ENCODE measurements around the gene ZNF804B.

Gene ZNF804B

DNA sequence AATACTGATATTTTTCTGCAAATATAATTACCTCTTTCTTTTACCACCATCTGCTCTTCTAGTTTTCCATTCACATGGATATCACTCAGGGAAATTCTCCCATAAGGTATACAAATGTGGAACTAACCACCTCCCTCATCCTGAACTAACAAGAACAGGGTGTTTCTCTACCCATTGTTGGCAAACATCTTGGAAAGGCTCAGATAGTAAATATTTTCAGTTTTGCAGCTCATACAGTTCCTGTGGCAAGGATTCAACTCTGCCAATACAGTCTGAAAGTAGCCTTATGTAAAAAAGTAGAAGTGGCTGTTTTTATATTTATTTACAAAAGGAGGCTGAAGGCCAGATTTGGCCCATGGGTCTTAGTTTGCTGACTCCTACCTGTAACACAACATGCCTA lies 549.0 kb downstream of the ZNF804B start:
- H3K23ac ChIP-seq (ENCODE audit: low read length): no peak overlapping the region
- no peaks in the 10 kb centered on the region for H3K4me1 ChIP-seq (ENCODE audit: control insufficient read depth in 1 of 2, insufficient read depth in 2 of 2, low read length in 2 of 2)
- no peak overlapping the region for H3K9ac ChIP-seq (ENCODE audit: low read length)
- no peak overlapping the region for H3K14ac ChIP-seq (ENCODE audit: low read length)
- H3K4ac ChIP-seq (ENCODE audit: low read depth, low read length): no peak overlapping the region
- no peak overlapping the region for H4K91ac ChIP-seq (ENCODE audit: low read depth, low read length)
- no peak overlapping the region for H3K4me3 ChIP-seq (ENCODE audit: low read depth, low read length)
- H3K79me2 ChIP-seq (ENCODE audit: control insufficient read depth, insufficient read depth, low read length, poor library complexity): no peaks in the 10 kb centered on the region
- H2BK5ac ChIP-seq (ENCODE audit: low read depth, low read length, poor library complexity): no peak overlapping the region
- no peak overlapping the region for H2AK5ac ChIP-seq (ENCODE audit: low read length)
- H2BK120ac ChIP-seq (ENCODE audit: insufficient read depth, low read length, poor library complexity): no peak overlapping the region
- H3K27ac ChIP-seq (ENCODE audit: low read depth, low read length): no peak overlapping the region
- no peaks in the 10 kb centered on the region for H3K79me1 ChIP-seq (ENCODE audit: low read length)
- no peak overlapping the region for H4K12ac ChIP-seq (ENCODE audit: low read depth, low read length)
- no peaks in the 10 kb centered on the region for H3K27me3 ChIP-seq (ENCODE audit: insufficient read depth, low read length)
- no peaks in the 10 kb centered on the region for H3K36me3 ChIP-seq (ENCODE audit: control insufficient read depth in 1 of 2, insufficient read depth in 2 of 2, low read length in 2 of 2)
- H3K18ac ChIP-seq (ENCODE audit: low read length): no peak overlapping the region
- H4K8ac ChIP-seq (ENCODE audit: low read depth, low read length): no peak overlapping the region
- no peaks in the 10 kb centered on the region for H3K9me3 ChIP-seq (ENCODE audit: insufficient read depth, low read depth, low read length)
- no peak for DNase-seq
- H2BK12ac ChIP-seq (ENCODE audit: low read length): no peak overlapping the region
- H3K4me2 ChIP-seq (ENCODE audit: low read length): no peak overlapping the region
- no peak overlapping the region for H2AFZ ChIP-seq (ENCODE audit: insufficient read depth, low read length, poor library complexity)

DNA sequence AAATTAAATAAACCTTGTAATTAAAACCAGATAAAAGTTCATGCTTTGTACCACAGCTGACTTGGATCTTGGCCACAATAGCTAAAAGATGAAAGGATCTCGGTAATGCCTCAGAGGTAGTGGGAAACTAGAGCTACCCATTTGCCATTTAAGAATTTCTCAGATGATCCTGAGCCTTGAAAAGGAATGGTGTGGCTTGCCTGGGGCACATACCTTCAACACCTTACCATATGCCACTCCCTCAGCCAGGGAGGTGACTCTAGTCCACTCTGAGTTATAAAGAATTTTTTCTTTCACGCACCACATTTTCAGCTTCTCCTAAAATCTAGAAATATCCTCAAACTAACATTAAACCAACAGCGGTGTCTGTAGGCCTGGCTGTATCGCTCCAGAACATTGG lies 552.4 kb downstream of the ZNF804B start:
- Histone ChIP-seq H3K4ac (ENCODE audit: low read depth, low read length) (no peak overlapping the region), H2AK5ac (ENCODE audit: low read length) (no peak overlapping the region), H2BK12ac (ENCODE audit: low read length) (no peak overlapping the region), H3K18ac (ENCODE audit: low read length) (no peak overlapping the region), H3K9me3 (ENCODE audit: insufficient read depth, low read depth, low read length) (peaks cover 3% of the 10 kb centered on the region), H4K8ac (ENCODE audit: low read depth, low read length) (no peak overlapping the region), H3K4me3 (ENCODE audit: low read depth, low read length) (no peak overlapping the region), H2BK120ac (ENCODE audit: insufficient read depth, low read length, poor library complexity) (no peak overlapping the region), H3K14ac (ENCODE audit: low read length) (no peak overlapping the region), H4K12ac (ENCODE audit: low read depth, low read length) (no peak overlapping the region), H3K9ac (ENCODE audit: low read length) (no peak overlapping the region), H3K4me1 (ENCODE audit: control insufficient read depth in 1 of 2, insufficient read depth in 2 of 2, low read length in 2 of 2) (no peaks in the 10 kb centered on the region), H4K91ac (ENCODE audit: low read depth, low read length) (no peak overlapping the region), H3K23ac (ENCODE audit: low read length) (no peak overlapping the region), H3K27ac (ENCODE audit: low read depth, low read length) (no peak overlapping the region), H3K79me1 (ENCODE audit: low read length) (no peaks in the 10 kb centered on the region), H3K27me3 (ENCODE audit: insufficient read depth, low read length) (no peaks in the 10 kb centered on the region), H3K79me2 (ENCODE audit: control insufficient read depth, insufficient read depth, low read length, poor library complexity) (no peaks in the 10 kb centered on the region), H2BK5ac (ENCODE audit: low read depth, low read length, poor library complexity) (no peak overlapping the region), H3K36me3 (ENCODE audit: control insufficient read depth in 1 of 2, insufficient read depth in 2 of 2, low read length in 2 of 2) (no peaks in the 10 kb centered on the region), H2AFZ (ENCODE audit: insufficient read depth, low read length, poor library complexity) (no peak overlapping the region), H3K4me2 (ENCODE audit: low read length) (no peak overlapping the region)
- peak; percentile 27 to 45 for DNase-seq
- WGBS (ENCODE audit: extremely low coverage, insufficient coverage, insufficient read length): no CpG with 5 or more reads among the region's 4 CpGs

DNA sequence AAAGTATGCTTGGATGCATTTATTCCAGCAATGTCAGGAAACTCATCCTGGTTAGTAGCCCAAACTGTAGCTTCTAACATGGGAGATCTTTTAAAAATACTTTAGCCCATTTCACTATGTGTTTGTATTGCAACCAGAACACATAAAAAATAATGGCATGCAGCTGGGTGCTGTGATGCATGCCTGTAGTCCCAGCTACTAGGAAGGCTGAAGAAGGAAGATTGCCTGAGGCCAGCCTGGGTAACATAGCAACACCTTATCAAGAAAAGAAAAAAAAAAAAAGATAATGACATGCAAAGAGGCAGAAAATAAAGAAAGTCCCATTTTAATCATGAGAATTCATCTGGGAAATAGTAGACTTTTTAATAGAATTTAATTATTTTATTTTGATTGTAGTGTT lies 553.1 kb downstream of the ZNF804B start:
- H3K79me2 ChIP-seq (ENCODE audit: control insufficient read depth, insufficient read depth, low read length, poor library complexity): no peaks in the 10 kb centered on the region
- no peak overlapping the region for H2BK5ac ChIP-seq (ENCODE audit: low read depth, low read length, poor library complexity)
- no peak overlapping the region for H3K4me2 ChIP-seq (ENCODE audit: low read length)
- H2AK5ac ChIP-seq (ENCODE audit: low read length): no peak overlapping the region
- H4K8ac ChIP-seq (ENCODE audit: low read depth, low read length): no peak overlapping the region
- no peak overlapping the region for H4K91ac ChIP-seq (ENCODE audit: low read depth, low read length)
- DNase-seq: peak; percentile 35 to 44
- H3K27me3 ChIP-seq (ENCODE audit: insufficient read depth, low read length): no peaks in the 10 kb centered on the region
- no peak overlapping the region for H3K18ac ChIP-seq (ENCODE audit: low read length)
- no peak overlapping the region for H2BK12ac ChIP-seq (ENCODE audit: low read length)
- no peak overlapping the region for H3K27ac ChIP-seq (ENCODE audit: low read depth, low read length)
- no peak overlapping the region for H3K14ac ChIP-seq (ENCODE audit: low read length)
- H3K9ac ChIP-seq (ENCODE audit: low read length): no peak overlapping the region
- H3K4ac ChIP-seq (ENCODE audit: low read depth, low read length): no peak overlapping the region
- H3K4me3 ChIP-seq (ENCODE audit: low read depth, low read length): no peak overlapping the region
- H2AFZ ChIP-seq (ENCODE audit: insufficient read depth, low read length, poor library complexity): no peak overlapping the region
- no peak overlapping the region for H3K23ac ChIP-seq (ENCODE audit: low read length)
- no peaks in the 10 kb centered on the region for H3K4me1 ChIP-seq (ENCODE audit: control insufficient read depth in 1 of 2, insufficient read depth in 2 of 2, low read length in 2 of 2)
- no peaks in the 10 kb centered on the region for H3K79me1 ChIP-seq (ENCODE audit: low read length)
- H2BK120ac ChIP-seq (ENCODE audit: insufficient read depth, low read length, poor library complexity): no peak overlapping the region
- H4K12ac ChIP-seq (ENCODE audit: low read depth, low read length): no peak overlapping the region
- H3K9me3 ChIP-seq (ENCODE audit: insufficient read depth, low read depth, low read length): peaks cover 3% of the 10 kb centered on the region
- H3K36me3 ChIP-seq (ENCODE audit: control insufficient read depth in 1 of 2, insufficient read depth in 2 of 2, low read length in 2 of 2): no peaks in the 10 kb centered on the region

DNA sequence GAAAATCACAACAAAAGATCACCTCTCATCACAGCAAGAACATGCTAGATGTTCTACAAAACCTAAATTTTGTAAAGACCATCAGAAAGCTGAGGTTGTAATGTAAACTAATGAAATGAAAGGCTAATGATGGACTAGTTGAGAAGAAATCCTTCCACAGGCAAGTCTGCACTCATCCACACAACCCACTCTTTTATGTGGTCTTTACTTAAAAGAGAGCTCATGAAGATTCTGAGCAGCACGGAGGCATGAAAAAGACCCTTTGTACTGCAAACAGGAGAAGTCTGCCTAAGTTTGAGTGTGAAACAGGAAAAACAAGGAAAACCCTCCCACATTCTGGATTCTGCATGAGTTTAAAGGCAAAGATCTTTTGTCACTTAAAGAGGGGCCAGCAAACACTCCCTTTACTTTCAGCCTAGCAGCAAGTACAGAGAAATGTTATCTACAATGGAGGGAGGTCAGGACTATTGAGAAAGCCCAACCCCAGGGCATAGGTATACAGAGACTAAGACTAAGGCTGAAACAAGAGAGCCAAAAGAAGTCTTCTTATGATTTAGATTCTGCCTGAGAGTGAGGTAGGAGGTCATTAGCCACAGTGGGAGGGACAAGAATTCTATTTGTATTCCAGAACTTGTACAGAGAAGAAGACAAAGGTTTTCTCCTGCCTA lies 557.2 kb downstream of the ZNF804B start:
- no peak overlapping the region for H2BK120ac ChIP-seq (ENCODE audit: insufficient read depth, low read length, poor library complexity)
- H3K18ac ChIP-seq (ENCODE audit: low read length): no peak overlapping the region
- no peak overlapping the region for H4K91ac ChIP-seq (ENCODE audit: low read depth, low read length)
- no CpG with 5 or more reads among the region's 1 CpG for WGBS (ENCODE audit: extremely low coverage, insufficient coverage, insufficient read length)
- H4K12ac ChIP-seq (ENCODE audit: low read depth, low read length): no peak overlapping the region
- H3K4me1 ChIP-seq (ENCODE audit: control insufficient read depth in 1 of 2, insufficient read depth in 2 of 2, low read length in 2 of 2): no peaks in the 10 kb centered on the region
- no peaks in the 10 kb centered on the region for H3K79me2 ChIP-seq (ENCODE audit: control insufficient read depth, insufficient read depth, low read length, poor library complexity)
- H2AFZ ChIP-seq (ENCODE audit: insufficient read depth, low read length, poor library complexity): no peak overlapping the region
- no peaks in the 10 kb centered on the region for H3K79me1 ChIP-seq (ENCODE audit: low read length)
- no peak overlapping the region for H3K23ac ChIP-seq (ENCODE audit: low read length)
- DNase-seq: no peak
- no peak overlapping the region for H3K4me3 ChIP-seq (ENCODE audit: low read depth, low read length)
- H2AK5ac ChIP-seq (ENCODE audit: low read length): no peak overlapping the region
- H3K4ac ChIP-seq (ENCODE audit: low read depth, low read length): no peak overlapping the region
- peaks cover 3% of the 10 kb centered on the region for H3K9me3 ChIP-seq (ENCODE audit: insufficient read depth, low read depth, low read length)
- no peak overlapping the region for H3K27ac ChIP-seq (ENCODE audit: low read depth, low read length)
- H3K4me2 ChIP-seq (ENCODE audit: low read length): no peak overlapping the region
- no peak overlapping the region for H4K8ac ChIP-seq (ENCODE audit: low read depth, low read length)
- no peaks in the 10 kb centered on the region for H3K36me3 ChIP-seq (ENCODE audit: control insufficient read depth in 1 of 2, insufficient read depth in 2 of 2, low read length in 2 of 2)
- no peak overlapping the region for H2BK12ac ChIP-seq (ENCODE audit: low read length)
- no peak overlapping the region for H3K14ac ChIP-seq (ENCODE audit: low read length)
- no peak overlapping the region for H3K9ac ChIP-seq (ENCODE audit: low read length)
- H3K27me3 ChIP-seq (ENCODE audit: insufficient read depth, low read length): no peaks in the 10 kb centered on the region
- no peak overlapping the region for H2BK5ac ChIP-seq (ENCODE audit: low read depth, low read length, poor library complexity)
